ENCODE measurements around the gene DLAT. TPM values are rescaled to one million over a fixed set of nuclear protein-coding genes. Genes with fewer than 3 reads are reported as not detected.
A peak's percentile ranks its signal among the peaks of the same experiment; 100 is the strongest.

Gene DLAT
- total RNA-seq, 1 experiment from 2014 or later: 94.1 TPM

GRCh38 chr11:111999111-111999510 lies 26.1 kb upstream of the DLAT start:
- Histone ChIP-seq H3K36me3 (ENCODE audit: insufficient read depth, low read length, poor library complexity, severe bottlenecking) (peaks cover 15% of the 10 kb centered on the region), H3K4me3 (ENCODE audit: low read depth, low read length, poor library complexity, severe bottlenecking) (no peak overlapping the region), H3K27ac (ENCODE audit: low read depth, low read length, poor library complexity, severe bottlenecking) (peak overlapping the region; percentile 70), H3K9me3 (ENCODE audit: low read depth, low read length, poor library complexity, severe bottlenecking) (no peaks in the 10 kb centered on the region), H3K4me1 (ENCODE audit: insufficient read depth, low read length, poor library complexity, severe bottlenecking) (peaks cover 32% of the 10 kb centered on the region), H3K27me3 (replicated peaks; ENCODE audit: insufficient read depth, low read depth, low read length, poor library complexity) (no peaks in the 10 kb centered on the region)
- intact Hi-C loops (cut with micrococcal nuclease; ENCODE audit: unreplicated experiment): loop anchor here (5.0 kb wide), 1 partner anchor 67 kb away; no protein-coding TSS in a partner anchor
- peak; percentile 91 for DNase-seq (ENCODE audit: low spot score)
- POLR2A ChIA-PET (ENCODE audit: low non-redundant PET): no interaction called here
- no TSS peak for BruUV-seq (replicated peaks)
- TF ChIP-seq EZH2 (IDR thresholded peaks at IDR 0.05; ENCODE audit: borderline replicate concordance, low read depth, low read length, poor library complexity, severe bottlenecking) (no peak), CTCF (conservative IDR thresholded peaks at IDR 0.05; ENCODE audit: low read depth, low read length) (no peak)
- CTCF ChIA-PET: interaction anchor here (1.0 kb wide), 1 partner anchor 24 kb away, joined by 3 read pairs; no protein-coding TSS in a partner anchor

- POLR2A ChIA-PET (ENCODE audit: low non-redundant PET): no interaction called here
Observed at GRCh38 chr11:112000703-112001102, 24.5 kb upstream of the DLAT start.

DNA sequence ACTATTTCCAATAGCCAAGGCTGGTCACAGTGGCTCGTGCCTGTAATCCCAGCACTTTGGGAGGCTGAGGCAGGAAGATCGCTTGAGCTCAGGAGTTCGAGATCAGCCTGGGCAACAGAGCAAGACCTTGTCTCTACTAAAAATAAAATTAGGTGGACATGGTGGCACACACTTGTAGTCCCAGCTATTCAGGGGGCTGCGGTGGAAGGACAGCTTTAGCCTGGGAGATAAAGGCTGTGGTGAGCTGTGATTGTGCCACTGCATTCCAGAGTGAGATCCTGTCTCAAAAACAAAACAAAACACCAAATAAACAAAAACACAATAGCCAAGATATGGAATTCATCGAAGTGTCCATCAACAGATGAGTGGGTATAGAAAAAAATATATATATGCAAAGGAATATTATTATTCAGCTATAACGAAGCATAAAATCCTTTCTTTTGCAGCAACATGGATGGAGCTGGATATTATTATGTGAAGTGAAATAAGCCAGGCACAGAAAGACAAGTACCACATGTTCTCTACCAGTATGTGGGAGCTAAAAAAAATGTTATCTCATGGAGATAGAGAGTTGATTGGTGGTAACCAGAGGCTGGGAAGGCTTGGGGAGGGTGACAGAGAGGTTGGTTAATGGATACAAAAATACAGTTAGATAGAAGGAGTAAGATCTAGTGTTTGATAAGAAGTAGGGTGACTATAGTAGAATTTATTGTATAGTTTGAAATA lies 22.6 kb upstream of the DLAT start:
- Histone ChIP-seq H3K9me3 (ENCODE audit: low read depth, low read length, poor library complexity, severe bottlenecking) (no peaks in the 10 kb centered on the region), H3K27ac (ENCODE audit: low read depth, low read length, poor library complexity, severe bottlenecking) (no peak overlapping the region), H3K4me3 (ENCODE audit: low read depth, low read length, poor library complexity, severe bottlenecking) (no peak overlapping the region), H3K4me1 (ENCODE audit: insufficient read depth, low read length, poor library complexity, severe bottlenecking) (peaks cover 21% of the 10 kb centered on the region), H3K36me3 (ENCODE audit: insufficient read depth, low read length, poor library complexity, severe bottlenecking) (no peaks in the 10 kb centered on the region), H3K27me3 (replicated peaks; ENCODE audit: insufficient read depth, low read depth, low read length, poor library complexity) (no peaks in the 10 kb centered on the region)
- BruUV-seq (replicated peaks): no TSS peak
- DNase-seq (ENCODE audit: low spot score): no peak
- intact Hi-C loops (cut with micrococcal nuclease; ENCODE audit: unreplicated experiment): no loop called here
- ChIA-PET CTCF (no interaction called here), POLR2A (ENCODE audit: low non-redundant PET) (interaction anchor here (0.7 kb wide), 1 partner anchor 20 kb away, joined by 3 read pairs; no protein-coding TSS in a partner anchor)
- no peak for TF ChIP-seq CTCF (conservative IDR thresholded peaks at IDR 0.05; ENCODE audit: low read depth, low read length)
- no peak for TF ChIP-seq EZH2 (IDR thresholded peaks at IDR 0.05; ENCODE audit: borderline replicate concordance, low read depth, low read length, poor library complexity, severe bottlenecking)

More at GRCh38 chr11:112000703-112001102, 24.5 kb upstream of the DLAT start:
- no peak overlapping the region for H3K4me3 ChIP-seq (ENCODE audit: low read depth, low read length, poor library complexity, severe bottlenecking)
- peaks cover 5% of the 10 kb centered on the region for H3K36me3 ChIP-seq (ENCODE audit: insufficient read depth, low read length, poor library complexity, severe bottlenecking)
- intact Hi-C loops (cut with micrococcal nuclease; ENCODE audit: unreplicated experiment): no loop called here
- CTCF ChIA-PET: no interaction called here
- H3K4me1 ChIP-seq (ENCODE audit: insufficient read depth, low read length, poor library complexity, severe bottlenecking): peaks cover 32% of the 10 kb centered on the region
- H3K27me3 ChIP-seq (replicated peaks; ENCODE audit: insufficient read depth, low read depth, low read length, poor library complexity): no peaks in the 10 kb centered on the region
- H3K9me3 ChIP-seq (ENCODE audit: low read depth, low read length, poor library complexity, severe bottlenecking): no peaks in the 10 kb centered on the region
- DNase-seq (ENCODE audit: low spot score): no peak
- BruUV-seq (replicated peaks): no TSS peak
- H3K27ac ChIP-seq (ENCODE audit: low read depth, low read length, poor library complexity, severe bottlenecking): no peak overlapping the region
- TF ChIP-seq CTCF (conservative IDR thresholded peaks at IDR 0.05; ENCODE audit: low read depth, low read length): no peak
- no peak for TF ChIP-seq EZH2 (IDR thresholded peaks at IDR 0.05; ENCODE audit: borderline replicate concordance, low read depth, low read length, poor library complexity, severe bottlenecking)
